HCT116 (cell line): ENCODE results near the gene AMY2B. TPM values are rescaled to one million over a fixed set of nuclear protein-coding genes. Genes with fewer than 3 reads are reported as not detected.

Source experiments
- ATAC-seq: fragments of 200-7000 bp; cut with Tn5 transposase; 2 replicates; pipeline ENCODE4 v1.9.1; 2020; ENCODE audit warnings: mild to moderate bottlenecking, moderate library complexity
- BruUV-seq: library from RNA; stranded (reverse); fragments of 400-500 nt; replicated peaks from 2 replicates; lab custom pipeline; 2021; lab: Mats Ljungman, UMichigan
- CTCF ChIA-PET: fragments of 300-600 bp; sonication (Branson Sonifier 250); formaldehyde crosslinking; loops from one replicate; lab custom pipeline; 2021; ENCODE audit warnings: antibody characterized with exemption; lab: Charles Lee
- POLR2A ChIA-PET: fragments of 300-600, 350-600 bp; sonication (Branson Sonifier 250); formaldehyde crosslinking; loops from one replicate; lab custom pipeline; 2021; ENCODE audit warnings: antibody characterized with exemption; lab: Charles Lee
- RAD21 ChIA-PET, 2 experiments: fragments of 300-600 bp; sonication (Branson Sonifier 250); formaldehyde crosslinking; loops; one replicate each; lab custom pipeline; 2023; ENCODE audit warnings: low total read pairs in 2 of 2; ENCODE audit not compliant: uncharacterized antibody in 2 of 2, unreplicated experiment in 2 of 2, low non-redundant PET in 1 of 2; lab: Charles Lee
- DNase-seq: peaks from one replicate; pipeline ENCODE4 v3.0.0-alpha.2; 2010; ENCODE audit warnings: low read depth, low spot score
- H2AFZ ChIP-seq: fragments of 200-600 bp; shearing (Covaris generic), sonication (generic); 2 replicates; pipeline ENCODE4 v1.6.1; 2017; ENCODE audit warnings: low read depth, mixed run types, mixed read lengths, antibody characterized with exemption, low read length; ENCODE audit not compliant: poor library complexity, severe bottlenecking
- H3K27ac ChIP-seq: 2 replicates; pipeline ENCODE4 v1.5.1; 2012; ENCODE audit warnings: low read depth, low read length
- H3K27me3 ChIP-seq: fragments of 200-600 bp; sonication (generic); 2 replicates; pipeline ENCODE4 v1.6.1; 2016; ENCODE audit warnings: mixed run types, low read length, mixed read lengths; ENCODE audit not compliant: insufficient read depth
- H3K36me3 ChIP-seq, 2 experiments: fragments of 200-500 bp in 1 of 2; fragments of 200-600 bp in 1 of 2; sonication (Bioruptor generic) in 1 of 2; sonication (generic) in 1 of 2; 2 replicates each; pipeline versions ENCODE4 v1.5.1 to v1.6.1; 2014 to 2016; ENCODE audit warnings: low read length in 2 of 2, inconsistent platforms in 1 of 2, mixed read lengths in 1 of 2, mixed run types in 1 of 2; ENCODE audit not compliant: insufficient read depth in 2 of 2, control insufficient read depth in 1 of 2
- H3K4me1 ChIP-seq, 2 experiments: fragments of 200-600 bp in 1 of 2; sonication (generic) in 1 of 2; 2 replicates each; pipeline versions ENCODE4 v1.5.1 to v1.6.1; 2012 to 2017; ENCODE audit warnings: low read length in 2 of 2, inconsistent platforms in 1 of 2, mild to moderate bottlenecking in 1 of 2, mixed read lengths in 1 of 2, mixed run types in 1 of 2, moderate library complexity in 1 of 2; ENCODE audit not compliant: insufficient read depth in 2 of 2, control insufficient read depth in 1 of 2
- H3K4me2 ChIP-seq: fragments of 200-600 bp; sonication (generic); 2 replicates; pipeline ENCODE4 v1.6.1; 2017; ENCODE audit warnings: mixed run types, low read length, mixed read lengths
- H3K4me3 ChIP-seq, 2 experiments: fragments of 200-600 bp in 1 of 2; sonication (generic) in 1 of 2; replicated peaks in 1 of 2; 2 replicates each; pipeline ENCODE4 v1.5.1; 2011 to 2016; ENCODE audit warnings: low read length in 2 of 2, control low read depth in 1 of 2, low read depth in 1 of 2, mild to moderate bottlenecking in 1 of 2, mixed read lengths in 1 of 2, mixed run types in 1 of 2
- H3K79me2 ChIP-seq: fragments of 200-600 bp; sonication (generic); 2 replicates; pipeline ENCODE4 v1.6.1; 2017; ENCODE audit warnings: mild to moderate bottlenecking, mixed run types, low read length, moderate library complexity, mixed read lengths; ENCODE audit not compliant: insufficient read depth
- H3K9ac ChIP-seq: fragments of 200-600 bp; sonication (generic); 2 replicates; pipeline ENCODE4 v1.6.1; 2016; ENCODE audit warnings: low read length, mixed read lengths
- H3K9me2 ChIP-seq: fragments of 200-600 bp; sonication (generic), shearing (Covaris generic); 2 replicates; pipeline ENCODE4 v1.6.1; 2017; ENCODE audit warnings: mixed run types, mild to moderate bottlenecking, moderate library complexity; ENCODE audit not compliant: insufficient read depth
- H3K9me3 ChIP-seq, 2 experiments: fragments of 200-500 bp in 1 of 2; fragments of 200-600 bp in 1 of 2; sonication (Bioruptor generic) in 1 of 2; sonication (generic) in 1 of 2; 2 replicates each; pipeline ENCODE4 v1.6.1; 2014 to 2017; ENCODE audit warnings: low read length in 2 of 2, mixed read lengths in 2 of 2, inconsistent platforms in 1 of 2, low read depth in 1 of 2, mild to moderate bottlenecking in 1 of 2, mixed run types in 1 of 2, moderate library complexity in 1 of 2; ENCODE audit not compliant: control insufficient read depth in 1 of 2, insufficient read depth in 1 of 2
- H4K20me1 ChIP-seq: fragments of 200-600 bp; sonication (generic), shearing (Covaris generic); 2 replicates; pipeline ENCODE4 v1.6.1; 2017; ENCODE audit warnings: mixed run types, mild to moderate bottlenecking, moderate library complexity; ENCODE audit not compliant: insufficient read depth
- CBX3 ChIP-seq: IDR thresholded peaks from 2 replicates; pipeline ENCODE4 v1.6.1; 2012; ENCODE audit warnings: low read depth
- EGR1 ChIP-seq: IDR thresholded peaks from 2 replicates; pipeline ENCODE4 v1.6.1; 2012; ENCODE audit warnings: low read depth
- FOSL1 ChIP-seq: IDR thresholded peaks from 2 replicates; pipeline ENCODE4 v1.6.1; 2012; ENCODE audit warnings: low read depth
- POLR2A ChIP-seq: IDR thresholded peaks from 2 replicates; pipeline ENCODE4 v1.7.0; 2011; ENCODE audit warnings: borderline replicate concordance; ENCODE audit not compliant: insufficient read depth, insufficient read length; ENCODE audit errors: extremely low read depth
- POLR2AphosphoS5 ChIP-seq: IDR thresholded peaks from 2 replicates; pipeline ENCODE4 v1.6.1; 2011; ENCODE audit warnings: mild to moderate bottlenecking, low read depth, low read length, moderate library complexity
- SIN3A ChIP-seq: IDR thresholded peaks from 2 replicates; pipeline ENCODE4 v1.6.1; 2012; ENCODE audit warnings: low read depth
- SP1 ChIP-seq: IDR thresholded peaks from 2 replicates; pipeline ENCODE4 v1.6.1; 2012; ENCODE audit warnings: low read depth
- ZFX ChIP-seq: fragments of 450-650 bp; IDR thresholded peaks from 2 replicates; pipeline ENCODE4 v1.6.1; 2017
- ZNF274 ChIP-seq: fragments of 200-500 bp; sonication (Bioruptor generic); IDR thresholded peaks from 2 replicates; pipeline ENCODE4 v1.6.1; 2014; ENCODE audit warnings: mild to moderate bottlenecking, low read depth, low read length, inconsistent platforms
- intact Hi-C: fragments of 100-400 bp; cut with micrococcal nuclease; formaldehyde crosslinking; loops from 2 replicates; pipeline ENCODE4 v1.10.0; 2022
- total RNA-seq: library from RNA; stranded (reverse); gene quantifications from one replicate; pipeline ENCODE4 v1.2.1, GENCODE V29; 2021; ENCODE audit not compliant: unreplicated experiment
- TF ChIP-seq, protein P1 (sequence below): IDR thresholded peaks from 2 replicates; pipeline ENCODE4 v1.6.1; 2012
- TF ChIP-seq, protein P2 (sequence below): IDR thresholded peaks from 2 replicates; pipeline ENCODE4 v1.6.1; 2012; ENCODE audit warnings: low read depth

Gene AMY2B
- total RNA-seq, 1 experiment from 2014 or later: 2.6 TPM

DNA sequence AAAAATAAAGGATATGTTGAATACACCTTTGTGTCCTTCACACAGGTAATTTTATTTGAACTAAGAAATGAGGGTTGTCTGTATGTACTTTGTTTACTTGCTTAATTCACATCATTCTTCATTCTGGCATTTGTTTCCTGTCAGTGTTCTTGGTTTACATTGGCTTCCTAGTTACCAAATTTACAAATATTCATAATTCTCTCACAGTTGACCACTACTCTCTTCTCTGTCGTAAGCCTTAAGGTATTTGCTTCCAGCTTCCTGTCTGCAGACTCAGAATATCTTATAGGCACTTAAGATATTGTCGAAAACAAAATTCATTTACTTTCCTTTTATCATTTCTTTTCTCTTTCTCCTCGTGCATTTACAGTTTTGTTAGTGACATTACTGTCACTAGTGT, 30.0 kb upstream of the AMY2B start:
- Histone ChIP-seq H3K79me2 (no peaks in the 10 kb centered on the region), H3K4me1 (no peaks in the 10 kb centered on the region), H3K9me3 (no peaks in the 10 kb centered on the region), H3K4me3 (no peak overlapping the region), H3K36me3 (peaks cover 8 to 70% of the 10 kb centered on the region in 2 experiments; a peak in 3 of 4 replicates), H3K27me3 (no peaks in the 10 kb centered on the region)
- POLR2A ChIA-PET: no interaction called here
- TF ChIP-seq SIN3A: no peak
- no peak for TF ChIP-seq CBX3
- no peak for TF ChIP-seq ZNF274
- TF ChIP-seq ZFX: no peak
- TF ChIP-seq FOSL1: no peak
- no peak for TF ChIP-seq POLR2AphosphoS5
- TF ChIP-seq, protein P1, sequence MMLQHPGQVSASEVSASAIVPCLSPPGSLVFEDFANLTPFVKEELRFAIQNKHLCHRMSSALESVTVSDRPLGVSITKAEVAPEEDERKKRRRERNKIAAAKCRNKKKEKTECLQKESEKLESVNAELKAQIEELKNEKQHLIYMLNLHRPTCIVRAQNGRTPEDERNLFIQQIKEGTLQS: no peak
- no peak for TF ChIP-seq EGR1
- TF ChIP-seq, protein P2, sequence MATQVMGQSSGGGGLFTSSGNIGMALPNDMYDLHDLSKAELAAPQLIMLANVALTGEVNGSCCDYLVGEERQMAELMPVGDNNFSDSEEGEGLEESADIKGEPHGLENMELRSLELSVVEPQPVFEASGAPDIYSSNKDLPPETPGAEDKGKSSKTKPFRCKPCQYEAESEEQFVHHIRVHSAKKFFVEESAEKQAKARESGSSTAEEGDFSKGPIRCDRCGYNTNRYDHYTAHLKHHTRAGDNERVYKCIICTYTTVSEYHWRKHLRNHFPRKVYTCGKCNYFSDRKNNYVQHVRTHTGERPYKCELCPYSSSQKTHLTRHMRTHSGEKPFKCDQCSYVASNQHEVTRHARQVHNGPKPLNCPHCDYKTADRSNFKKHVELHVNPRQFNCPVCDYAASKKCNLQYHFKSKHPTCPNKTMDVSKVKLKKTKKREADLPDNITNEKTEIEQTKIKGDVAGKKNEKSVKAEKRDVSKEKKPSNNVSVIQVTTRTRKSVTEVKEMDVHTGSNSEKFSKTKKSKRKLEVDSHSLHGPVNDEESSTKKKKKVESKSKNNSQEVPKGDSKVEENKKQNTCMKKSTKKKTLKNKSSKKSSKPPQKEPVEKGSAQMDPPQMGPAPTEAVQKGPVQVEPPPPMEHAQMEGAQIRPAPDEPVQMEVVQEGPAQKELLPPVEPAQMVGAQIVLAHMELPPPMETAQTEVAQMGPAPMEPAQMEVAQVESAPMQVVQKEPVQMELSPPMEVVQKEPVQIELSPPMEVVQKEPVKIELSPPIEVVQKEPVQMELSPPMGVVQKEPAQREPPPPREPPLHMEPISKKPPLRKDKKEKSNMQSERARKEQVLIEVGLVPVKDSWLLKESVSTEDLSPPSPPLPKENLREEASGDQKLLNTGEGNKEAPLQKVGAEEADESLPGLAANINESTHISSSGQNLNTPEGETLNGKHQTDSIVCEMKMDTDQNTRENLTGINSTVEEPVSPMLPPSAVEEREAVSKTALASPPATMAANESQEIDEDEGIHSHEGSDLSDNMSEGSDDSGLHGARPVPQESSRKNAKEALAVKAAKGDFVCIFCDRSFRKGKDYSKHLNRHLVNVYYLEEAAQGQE: no peak
- TF ChIP-seq SP1: no peak
- TF ChIP-seq POLR2A: no peak
- TF ChIP-seq, all 23 proteins: peak for 0
- no peak overlapping the region for H3K4me2 ChIP-seq
- H4K20me1 ChIP-seq: no peaks in the 10 kb centered on the region; the same call in 1 of the 2 replicates
- no peak overlapping the region for H2AFZ ChIP-seq
- H3K27ac ChIP-seq: no peak overlapping the region
- no peaks in the 10 kb centered on the region for H3K9me2 ChIP-seq
- ATAC-seq (no peak), DNase-seq (no peak)
- intact Hi-C loops: no loop called here
- ChIA-PET RAD21 (no interaction called here), CTCF (no interaction called here)
- no TSS peak for BruUV-seq
- no peak overlapping the region for H3K9ac ChIP-seq
